HTR-8/SVneo (cell line): ENCODE results near the gene HDAC6.
A peak's percentile ranks its signal among the peaks of the same experiment; 100 is the strongest.

Experiments used
- DNase-seq: peaks from one replicate; pipeline ENCODE4 v3.0.0; 2011; ENCODE audit warnings: low spot score, mixed read lengths; ENCODE audit not compliant: insufficient read length
- FAIRE-seq: peaks from 2 replicates; lab custom pipeline; 2011; peaks lifted over from hg19 to GRCh38; lab: Jason Lieb, UNC

Gene HDAC6

DNA sequence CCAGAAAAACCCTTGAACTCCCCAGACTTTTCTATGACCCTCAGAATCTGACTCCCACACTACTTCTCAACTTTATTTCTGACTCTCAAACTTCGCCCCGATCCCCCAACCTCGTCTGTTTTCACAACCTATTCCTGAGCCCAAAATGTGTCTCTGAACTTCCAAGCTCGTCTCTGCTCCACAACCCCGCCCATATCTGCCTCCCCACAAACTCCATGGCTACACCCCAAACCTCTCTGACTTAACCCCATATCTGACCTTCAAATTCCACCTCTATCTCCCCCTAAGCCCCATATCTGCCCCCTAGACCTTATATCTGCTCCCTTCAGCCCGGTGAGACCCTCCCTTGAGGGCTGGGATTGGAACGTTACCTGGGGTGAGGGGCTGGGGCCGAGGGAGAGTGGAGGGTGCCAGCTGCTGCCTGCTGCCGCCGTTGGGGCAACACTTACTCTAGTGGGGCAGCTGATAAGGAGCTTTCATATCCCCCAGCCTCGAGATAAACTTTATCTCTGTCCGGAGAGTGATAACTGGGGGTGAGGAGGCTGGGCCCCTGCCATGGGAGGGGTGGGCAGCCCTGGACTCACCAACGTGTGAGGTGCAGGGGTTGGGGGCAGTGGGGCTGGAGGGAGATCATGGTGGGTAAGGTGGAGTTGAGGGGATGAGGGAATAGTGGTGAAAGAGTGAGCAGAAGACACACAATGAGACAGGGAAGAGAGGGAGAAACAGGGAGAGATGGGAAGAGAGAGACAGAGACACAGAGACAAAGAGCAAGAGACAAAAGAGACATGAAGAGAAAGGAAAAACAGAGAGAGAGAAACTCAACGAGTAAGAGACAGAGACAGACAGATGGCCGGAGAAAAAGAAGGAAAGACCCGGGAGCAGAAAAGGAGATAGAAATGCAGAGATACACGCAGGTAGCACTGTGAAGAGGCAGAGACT is 14.1 kb upstream of the HDAC6 start:
- FAIRE-seq (no peak), DNase-seq (no peak)

DNA sequence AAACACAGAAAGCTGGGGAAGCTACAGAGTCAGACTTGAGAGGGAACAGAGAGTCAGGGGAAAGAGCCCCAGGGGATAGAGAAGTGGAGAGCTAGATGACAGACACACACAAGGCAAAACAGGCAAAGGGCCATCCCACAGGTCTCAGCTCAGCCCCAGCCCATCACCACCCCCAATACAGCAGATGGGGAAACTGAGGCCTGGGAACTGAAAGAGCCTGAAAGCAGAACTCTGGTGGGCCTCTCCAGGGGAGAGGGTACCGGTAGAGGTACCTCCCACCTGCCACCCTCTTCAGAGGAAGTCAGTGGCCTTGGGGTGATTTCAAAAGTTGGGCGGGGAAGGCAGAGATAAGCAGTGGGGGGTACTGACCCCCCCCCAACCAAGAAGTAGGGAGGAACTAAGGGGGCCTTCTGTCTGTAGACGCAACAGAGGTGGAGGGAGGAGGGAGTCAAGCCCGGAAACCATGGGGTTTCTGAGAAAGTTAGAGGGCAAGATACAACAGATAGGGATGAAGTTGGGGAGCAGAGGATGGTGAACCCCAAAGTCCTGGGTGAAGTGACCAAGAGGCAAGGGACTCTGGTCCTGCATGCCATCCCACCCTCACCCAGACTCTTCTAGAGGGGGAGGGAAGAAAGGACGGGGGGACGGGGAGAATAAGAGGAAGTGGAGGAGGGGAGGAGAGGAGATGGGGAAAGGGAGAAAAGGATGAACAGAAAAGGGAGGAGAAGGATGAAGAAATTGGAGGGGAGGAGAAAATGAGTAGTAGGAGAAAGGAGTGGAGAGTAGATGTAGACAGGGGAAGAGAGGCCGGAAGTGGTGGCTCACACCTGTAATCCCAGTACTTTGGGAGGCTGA is 12.3 kb upstream of the HDAC6 start:
- FAIRE-seq (no peak), DNase-seq (no peak)

DNA sequence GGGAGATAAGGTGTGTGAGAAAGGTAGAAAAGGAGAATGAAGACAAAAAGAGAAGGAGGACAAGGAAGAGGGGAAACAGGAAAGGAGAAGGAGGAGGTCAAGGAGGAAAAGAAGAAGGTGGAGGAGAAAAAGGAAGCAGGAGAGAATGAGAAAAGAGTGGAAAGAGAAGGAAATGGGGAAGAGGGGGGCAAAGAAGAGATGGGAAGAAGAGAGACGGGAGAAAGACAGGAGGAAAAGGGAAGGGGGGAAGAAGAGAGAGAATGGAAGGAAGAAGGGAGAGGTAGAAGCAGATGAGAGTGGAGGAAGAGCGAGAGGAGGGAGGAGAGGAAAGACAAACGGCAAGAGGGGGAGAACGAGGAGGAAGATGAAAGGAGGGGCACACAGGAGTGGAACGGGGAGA is 11.4 kb upstream of the HDAC6 start:
- no peak for FAIRE-seq
- DNase-seq: no peak

DNA sequence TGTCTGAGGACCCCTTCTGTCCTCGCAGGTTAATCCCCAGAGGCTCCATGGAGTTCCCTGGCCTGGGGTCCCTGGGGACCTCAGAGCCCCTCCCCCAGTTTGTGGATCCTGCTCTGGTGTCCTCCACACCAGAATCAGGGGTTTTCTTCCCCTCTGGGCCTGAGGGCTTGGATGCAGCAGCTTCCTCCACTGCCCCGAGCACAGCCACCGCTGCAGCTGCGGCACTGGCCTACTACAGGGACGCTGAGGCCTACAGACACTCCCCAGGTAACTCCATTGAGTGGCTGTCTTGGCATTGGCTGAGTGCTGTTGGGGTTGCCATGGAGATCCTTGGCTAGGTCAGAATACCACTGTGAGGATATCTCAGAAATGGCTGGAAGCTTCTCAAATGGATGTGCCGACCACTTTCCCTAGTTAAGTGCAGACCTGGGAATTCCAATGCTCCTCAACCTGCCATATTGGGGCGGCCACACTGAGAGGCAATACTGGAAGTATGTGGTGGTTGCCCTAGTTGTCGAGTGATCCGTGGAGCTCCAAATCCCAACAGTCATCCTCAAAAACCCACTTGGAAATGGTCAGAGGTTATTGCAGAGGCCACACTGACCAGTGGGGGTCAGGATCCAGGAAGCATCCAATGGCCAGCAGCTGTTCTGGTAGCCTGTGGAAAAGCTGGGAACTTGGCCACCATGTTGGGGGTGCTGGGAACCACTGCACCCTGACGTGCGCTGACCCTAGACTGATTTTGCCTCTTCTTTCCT is 10.6 kb upstream of the HDAC6 start:
- no peak for FAIRE-seq
- DNase-seq: no peak

DNA sequence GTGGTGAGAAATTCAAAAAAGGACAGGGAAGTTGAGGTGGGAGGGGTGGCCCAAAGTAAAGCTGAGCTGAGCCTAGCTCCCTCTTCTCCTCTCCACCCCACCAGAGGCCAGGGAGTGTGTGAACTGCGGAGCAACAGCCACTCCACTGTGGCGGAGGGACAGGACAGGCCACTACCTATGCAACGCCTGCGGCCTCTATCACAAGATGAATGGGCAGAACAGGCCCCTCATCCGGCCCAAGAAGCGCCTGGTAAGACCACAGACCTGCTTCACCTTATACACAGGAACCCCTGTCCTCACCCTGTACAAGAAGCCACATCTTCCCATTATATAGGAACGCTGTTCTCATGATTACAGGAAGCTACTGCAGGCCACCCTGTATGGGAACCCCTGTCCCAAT is 9.6 kb upstream of the HDAC6 start:
- no peak for DNase-seq
- no peak for FAIRE-seq

DNA sequence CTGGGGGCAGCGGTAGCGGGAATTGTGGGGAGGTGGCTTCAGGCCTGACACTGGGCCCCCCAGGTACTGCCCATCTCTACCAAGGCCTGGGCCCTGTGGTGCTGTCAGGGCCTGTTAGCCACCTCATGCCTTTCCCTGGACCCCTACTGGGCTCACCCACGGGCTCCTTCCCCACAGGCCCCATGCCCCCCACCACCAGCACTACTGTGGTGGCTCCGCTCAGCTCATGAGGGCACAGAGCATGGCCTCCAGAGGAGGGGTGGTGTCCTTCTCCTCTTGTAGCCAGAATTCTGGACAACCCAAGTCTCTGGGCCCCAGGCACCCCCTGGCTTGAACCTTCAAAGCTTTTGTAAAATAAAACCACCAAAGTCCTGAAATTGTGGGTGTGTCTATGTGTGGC is 7.9 kb upstream of the HDAC6 start:
- FAIRE-seq: no peak
- DNase-seq: no peak

DNA sequence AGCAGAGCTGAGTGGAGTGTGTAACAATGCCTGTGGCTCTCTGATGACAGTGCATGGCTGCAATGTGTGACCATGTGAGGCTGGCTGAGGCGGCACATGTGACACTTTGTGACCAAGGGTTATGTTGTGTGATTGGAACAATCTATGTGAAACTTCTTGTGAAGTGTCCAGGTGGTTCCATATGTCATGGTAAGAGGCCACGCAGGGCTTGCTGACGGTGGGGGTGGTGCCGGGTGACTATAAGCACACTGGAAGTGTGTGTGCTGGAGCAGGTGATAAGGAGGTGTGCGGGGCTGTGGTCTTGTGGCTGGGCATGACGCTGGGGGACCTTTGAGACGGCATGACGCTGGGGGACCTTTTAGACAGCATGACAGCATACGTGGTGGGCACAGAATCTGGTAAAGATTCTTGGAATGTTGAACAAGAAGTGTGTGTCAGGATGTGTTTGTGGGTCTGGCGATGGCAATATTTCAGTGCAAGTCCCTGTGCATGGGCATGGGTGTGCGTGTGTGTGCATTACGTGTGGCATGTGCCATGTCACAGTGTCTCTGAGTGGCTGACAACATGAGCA is 7.4 kb upstream of the HDAC6 start:
- DNase-seq (no peak), FAIRE-seq (no peak)

DNA sequence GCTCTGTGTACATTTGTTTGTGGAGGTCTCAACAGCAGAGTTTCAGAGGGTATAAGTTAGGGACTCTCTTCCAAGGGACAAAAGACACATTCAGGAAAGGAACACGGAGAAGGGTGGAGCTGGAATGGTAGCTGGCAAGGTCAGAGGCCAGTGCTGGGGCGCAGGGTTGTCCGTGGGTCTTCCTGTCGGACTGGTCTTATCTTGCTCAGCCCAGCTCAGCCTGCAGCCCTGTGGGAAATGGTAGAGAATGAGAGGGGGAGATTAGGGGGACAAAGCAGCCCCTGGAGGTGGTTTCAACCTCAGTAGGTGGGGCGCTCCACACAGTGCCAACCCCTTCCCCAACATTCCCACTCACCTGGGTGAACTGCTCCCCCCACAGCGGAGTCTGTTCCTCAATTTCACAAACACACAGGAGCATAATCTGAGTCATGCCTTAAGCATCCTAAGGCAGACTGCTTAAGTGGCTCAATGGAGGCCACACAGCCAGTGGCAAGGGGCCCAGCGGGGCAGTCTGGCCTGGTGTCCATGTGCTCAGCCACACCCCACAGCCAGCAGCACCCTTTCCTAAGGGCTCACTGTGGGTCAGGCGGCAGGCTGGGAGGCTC is 6.9 kb upstream of the HDAC6 start:
- DNase-seq (peak; percentile 46), FAIRE-seq (no peak)

DNA sequence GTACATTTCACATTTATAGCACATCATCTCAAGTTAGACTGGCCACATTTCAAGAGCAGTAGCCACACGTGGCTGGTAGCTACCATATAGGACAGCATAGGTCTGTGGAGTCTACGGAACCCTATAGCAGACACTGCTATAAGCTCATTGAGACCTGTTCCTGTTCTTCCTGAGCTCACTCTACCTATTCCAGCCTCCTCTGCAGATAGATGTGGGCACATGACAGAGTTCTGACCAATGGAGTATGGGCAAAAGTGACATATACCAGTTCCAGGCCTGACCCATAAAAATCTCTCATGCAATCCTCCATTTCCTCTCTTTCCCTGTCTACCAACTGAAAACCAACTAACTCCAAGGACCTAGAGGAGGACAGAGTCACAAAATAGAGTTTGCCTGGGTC is 3.5 kb upstream of the HDAC6 start:
- DNase-seq: no peak

DNA sequence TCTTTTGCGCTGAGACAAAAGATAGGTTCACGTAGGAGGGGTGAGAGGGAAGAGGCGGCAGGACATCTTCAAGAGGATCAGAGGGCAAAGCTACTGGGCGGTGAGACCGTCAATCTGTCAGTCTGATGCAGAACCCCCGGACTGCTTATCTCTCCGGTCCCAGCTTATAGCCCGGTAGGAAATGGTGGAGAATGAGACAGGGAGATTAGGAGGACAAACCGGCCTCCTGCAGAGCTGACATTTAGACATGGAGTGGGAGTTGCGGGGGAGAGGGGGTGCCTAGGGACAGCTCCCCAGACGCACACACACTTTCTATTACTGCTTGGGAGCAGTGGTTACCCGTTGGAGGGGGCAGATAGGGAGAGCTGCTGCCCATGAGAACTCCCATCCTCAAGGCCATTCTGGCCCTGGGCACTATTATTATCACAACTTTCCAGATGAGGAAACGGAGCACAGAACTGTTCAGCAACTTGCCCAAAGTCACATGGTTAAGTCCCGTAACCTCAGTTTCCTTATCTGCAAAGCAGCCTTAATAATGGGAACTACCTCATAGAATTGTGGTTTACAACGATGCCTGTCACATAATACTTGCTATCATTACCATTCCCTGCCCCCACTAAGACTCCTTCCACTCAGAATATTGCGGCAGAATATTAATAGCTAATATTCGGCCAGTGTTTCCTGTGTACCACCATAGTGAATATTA is 1.1 kb upstream of the HDAC6 start:
- no peak for FAIRE-seq
- DNase-seq: no peak

More for the DNA sequence above, 3.5 kb upstream of the HDAC6 start:
- no peak for FAIRE-seq

DNA sequence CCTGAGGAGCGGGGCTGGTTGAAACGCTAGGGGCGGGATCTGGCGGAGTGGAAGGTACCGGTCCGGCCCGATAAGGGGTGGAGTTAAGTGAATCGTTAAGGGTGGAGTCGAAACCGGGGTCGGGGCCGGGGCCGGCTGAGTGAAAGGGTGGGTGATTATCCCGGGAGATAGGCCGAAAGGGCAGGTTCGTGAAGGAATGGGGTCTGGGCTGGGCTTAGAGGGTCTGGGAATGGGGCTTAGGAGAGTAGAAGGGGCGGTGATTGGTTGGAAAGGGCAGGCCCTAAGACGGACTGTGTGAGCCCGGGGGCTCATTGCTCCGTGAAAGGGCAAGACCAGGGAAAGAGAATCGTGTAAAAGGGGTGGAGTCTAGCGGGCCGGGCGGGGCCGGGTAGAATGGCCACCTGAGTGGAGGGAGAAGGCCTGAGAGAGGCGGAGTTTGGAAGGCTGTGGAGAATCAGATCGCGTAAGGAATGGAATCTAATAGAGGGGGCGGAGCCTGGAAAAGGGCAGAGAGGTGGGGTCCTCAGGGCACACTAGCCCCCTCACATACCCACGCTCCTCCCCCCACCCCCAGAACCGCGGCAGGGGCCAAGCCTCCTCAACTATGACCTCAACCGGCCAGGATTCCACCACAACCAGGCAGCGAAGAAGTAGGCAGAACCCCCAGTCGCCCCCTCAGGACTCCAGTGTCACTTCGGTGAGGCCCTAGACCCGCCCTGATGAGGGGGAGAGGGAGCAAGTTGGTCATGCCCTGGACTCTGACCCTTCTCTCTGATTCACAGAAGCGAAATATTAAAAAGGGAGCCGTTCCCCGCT is 430 bp downstream of the HDAC6 start:
- FAIRE-seq (no peak), DNase-seq (peak; percentile 73)

DNA sequence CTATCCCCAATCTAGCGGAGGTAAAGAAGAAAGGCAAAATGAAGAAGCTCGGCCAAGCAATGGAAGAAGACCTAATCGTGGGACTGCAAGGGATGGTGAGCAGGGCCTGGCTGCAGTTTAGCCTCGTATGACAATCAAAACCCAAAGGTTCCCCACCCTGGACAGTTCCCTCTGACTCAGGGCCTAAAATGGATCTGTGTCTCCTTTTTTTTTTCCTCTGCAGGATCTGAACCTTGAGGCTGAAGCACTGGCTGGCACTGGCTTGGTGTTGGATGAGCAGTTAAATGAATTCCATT is 986 bp downstream of the HDAC6 start:
- FAIRE-seq: no peak
- no peak for DNase-seq

DNA sequence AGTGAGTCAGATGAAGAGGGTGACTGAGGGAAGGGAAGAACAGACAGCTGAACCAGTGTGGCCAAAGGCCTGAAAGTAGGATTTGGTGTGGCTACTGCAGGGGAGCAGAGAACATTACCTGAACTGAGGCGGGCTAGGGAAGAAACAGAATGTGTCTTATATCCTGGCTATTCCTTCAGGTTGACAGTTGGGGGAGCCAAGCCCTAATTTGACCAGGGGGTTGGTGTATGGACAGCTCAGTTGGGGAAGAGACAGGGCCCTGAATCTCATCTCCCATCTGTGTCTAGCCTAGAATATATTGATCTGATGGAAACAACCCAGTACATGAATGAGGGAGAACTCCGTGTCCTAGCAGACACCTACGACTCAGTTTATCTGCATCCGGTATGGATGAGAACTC is 4.2 kb downstream of the HDAC6 start:
- FAIRE-seq: no peak
- no peak for DNase-seq

DNA sequence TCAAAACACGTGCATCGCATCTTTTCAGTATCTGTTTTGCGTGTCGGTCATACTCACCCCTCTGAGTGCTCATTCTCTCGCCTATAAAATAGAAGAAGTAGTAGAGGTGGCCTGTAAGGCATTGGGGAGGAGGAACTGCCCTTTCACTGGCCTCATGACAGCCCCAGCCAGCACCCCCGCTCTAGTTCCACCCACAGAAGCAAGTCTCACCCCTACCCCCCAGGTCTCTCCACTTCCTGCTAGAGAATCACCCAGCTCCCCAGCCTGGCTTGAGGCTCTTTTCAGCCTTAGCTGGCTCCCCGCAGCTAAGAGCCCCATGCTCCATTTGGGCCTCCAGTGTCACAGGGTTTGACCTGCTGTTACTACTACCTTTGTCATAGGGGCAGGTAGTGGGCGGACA is 11.8 kb downstream of the HDAC6 start:
- DNase-seq (no peak), FAIRE-seq (no peak)

DNA sequence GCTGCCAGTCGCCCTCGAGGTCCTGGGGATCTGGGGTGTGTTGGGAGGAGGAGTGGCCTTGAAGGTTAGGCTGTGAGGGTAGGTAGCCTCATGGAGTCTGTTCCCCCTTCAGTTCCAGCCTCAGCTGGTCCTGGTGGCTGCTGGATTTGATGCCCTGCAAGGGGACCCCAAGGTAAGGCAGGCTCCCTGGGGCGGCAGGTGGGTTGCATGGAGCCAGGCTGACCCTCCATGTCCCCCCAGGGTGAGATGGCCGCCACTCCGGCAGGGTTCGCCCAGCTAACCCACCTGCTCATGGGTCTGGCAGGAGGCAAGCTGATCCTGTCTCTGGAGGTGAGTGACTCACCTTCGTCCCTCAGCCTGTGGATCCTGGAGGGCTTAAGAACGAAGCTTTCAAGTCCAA is 12.9 kb downstream of the HDAC6 start:
- no peak for FAIRE-seq
- DNase-seq: no peak

DNA sequence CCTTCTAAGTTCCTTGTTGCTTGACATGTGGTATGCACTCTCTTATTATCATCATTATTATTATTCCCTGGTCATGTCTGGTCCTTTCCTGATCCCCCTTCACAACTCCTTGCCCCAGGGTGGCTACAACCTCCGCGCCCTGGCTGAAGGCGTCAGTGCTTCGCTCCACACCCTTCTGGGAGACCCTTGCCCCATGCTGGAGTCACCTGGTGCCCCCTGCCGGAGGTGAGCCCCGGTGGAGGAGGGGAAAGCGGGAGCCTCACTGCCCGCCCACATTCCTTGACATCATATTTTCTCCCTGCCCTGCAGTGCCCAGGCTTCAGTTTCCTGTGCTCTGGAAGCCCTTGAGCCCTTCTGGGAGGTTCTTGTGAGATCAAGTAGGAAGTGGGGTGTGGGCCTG is 13.4 kb downstream of the HDAC6 start:
- FAIRE-seq (no peak), DNase-seq (no peak)

DNA sequence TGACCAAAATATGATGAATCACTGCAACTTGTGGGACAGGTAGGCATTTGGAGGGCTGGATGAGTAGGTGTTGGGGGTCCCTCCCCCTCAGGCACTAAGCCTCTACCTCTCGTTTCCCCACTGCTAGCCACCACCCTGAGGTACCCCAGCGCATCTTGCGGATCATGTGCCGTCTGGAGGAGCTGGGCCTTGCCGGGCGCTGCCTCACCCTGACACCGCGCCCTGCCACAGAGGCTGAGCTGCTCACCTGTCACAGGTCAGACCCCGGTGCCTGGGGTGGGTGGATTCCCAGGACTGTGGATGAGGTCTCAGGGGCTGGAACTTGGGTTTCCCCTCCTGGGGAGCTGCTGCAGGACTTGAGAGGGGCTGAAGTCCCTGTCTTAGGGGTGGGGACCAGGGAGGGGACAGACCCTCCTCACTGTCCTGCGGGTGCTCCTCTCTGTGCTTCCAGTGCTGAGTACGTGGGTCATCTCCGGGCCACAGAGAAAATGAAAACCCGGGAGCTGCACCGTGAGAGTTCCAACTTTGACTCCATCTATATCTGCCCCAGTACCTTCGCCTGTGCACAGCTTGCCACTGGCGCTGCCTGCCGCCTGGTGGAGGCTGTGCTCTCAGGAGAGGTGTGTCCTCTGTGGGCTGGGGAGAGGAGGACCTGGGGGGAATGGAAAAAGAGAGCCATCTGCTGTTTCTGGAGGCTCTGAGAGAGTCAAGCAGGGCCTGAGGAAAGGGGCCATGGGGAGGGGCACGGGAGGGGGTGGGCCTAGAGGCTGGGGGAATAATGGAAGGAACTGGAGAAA is 14.3 kb downstream of the HDAC6 start:
- FAIRE-seq (no peak), DNase-seq (no peak)

DNA sequence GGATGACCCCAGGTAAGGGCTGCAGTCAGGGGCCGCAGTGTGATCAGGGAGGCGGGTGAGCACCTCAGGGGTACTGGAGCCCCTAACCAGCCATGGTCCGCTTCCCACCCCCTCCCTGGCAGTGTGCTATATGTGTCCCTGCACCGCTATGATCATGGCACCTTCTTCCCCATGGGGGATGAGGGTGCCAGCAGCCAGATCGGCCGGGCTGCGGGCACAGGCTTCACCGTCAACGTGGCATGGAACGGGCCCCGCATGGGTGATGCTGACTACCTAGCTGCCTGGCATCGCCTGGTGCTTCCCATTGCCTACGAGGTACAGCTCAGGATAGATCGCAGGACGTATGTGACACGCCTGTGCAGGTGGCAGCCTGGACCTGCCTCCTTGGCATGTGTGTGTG is 16.2 kb downstream of the HDAC6 start:
- DNase-seq: no peak
- FAIRE-seq: no peak
